Ramos (cell line): ENCODE data around the gene SCML1.

Experiments
- in situ Hi-C: fragments of 300-500 bp; cut with MboI; formaldehyde crosslinking; loops from one replicate; pipeline ENCODE4 v1.14.3; 2022; ENCODE audit warnings: low sequenced_read_pairs; ENCODE audit not compliant: unreplicated experiment

SCML1 gene

DNA sequence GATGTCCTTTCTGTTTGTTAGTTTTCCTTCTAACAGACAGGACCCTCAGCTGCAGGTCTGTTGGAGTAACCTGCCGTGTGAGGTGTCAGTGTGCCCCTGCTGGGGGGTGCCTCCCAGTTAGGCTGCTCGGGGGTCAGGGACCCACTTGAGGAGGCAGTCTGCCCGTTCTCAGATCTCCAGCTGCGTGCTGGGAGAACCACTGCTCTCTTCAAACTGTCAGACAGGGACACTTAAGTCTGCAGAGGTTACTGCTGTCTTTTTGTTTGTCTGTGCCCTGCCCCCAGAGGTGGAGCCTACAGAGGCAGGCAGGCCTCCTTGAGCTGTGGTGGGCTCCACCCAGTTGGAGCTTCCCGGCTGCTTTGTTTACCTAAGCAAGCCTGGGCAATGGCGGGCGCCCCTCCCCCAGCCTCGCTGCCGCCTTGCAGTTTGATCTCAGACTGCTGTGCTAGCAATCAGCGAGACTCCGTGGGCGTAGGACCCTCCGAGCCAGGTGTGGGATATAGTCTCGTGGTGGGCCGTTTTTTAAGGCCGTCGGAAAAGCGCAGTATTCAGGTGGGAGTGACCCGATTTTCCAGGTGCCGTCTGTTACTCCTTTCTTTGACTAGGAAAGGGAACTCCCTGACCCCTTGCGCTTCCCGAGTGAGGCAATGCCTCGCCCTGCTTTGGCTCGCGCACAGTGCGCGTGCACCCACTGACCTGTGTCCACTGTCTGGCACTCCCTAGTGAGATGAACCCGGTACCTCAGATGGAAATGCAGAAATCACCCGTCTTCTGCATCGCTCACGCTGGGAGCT is 49.5 kb downstream of the SCML1 start:
- in situ Hi-C loops, result loop anchor here (25.0 kb wide), 2 partner anchors 601 to 1551 kb away; partner anchors contain the start of gene PDHA1

DNA sequence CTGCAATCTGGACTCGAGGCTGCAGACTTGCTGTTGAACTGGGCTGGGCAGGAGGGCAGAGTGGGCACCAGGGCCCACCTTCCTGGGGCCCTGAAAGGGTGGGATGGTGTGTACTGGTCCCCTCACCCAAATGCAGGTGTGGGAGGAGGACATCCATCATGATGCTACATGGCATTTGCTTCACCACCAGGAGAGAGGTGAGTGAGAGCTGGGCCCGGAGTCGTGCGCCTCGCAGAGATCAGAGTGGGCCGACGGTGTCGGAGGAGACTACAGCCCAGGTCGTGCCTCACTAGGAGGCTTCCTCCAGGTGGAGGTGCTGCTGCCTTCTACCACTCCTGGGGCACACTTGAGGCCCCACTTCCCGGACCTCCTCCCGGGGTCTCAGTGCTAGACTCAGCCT is 50.3 kb downstream of the SCML1 start:
- in situ Hi-C loops, result loop anchor here (25.0 kb wide), 2 partner anchors 600 to 1550 kb away; partner anchors contain the start of gene PDHA1

DNA sequence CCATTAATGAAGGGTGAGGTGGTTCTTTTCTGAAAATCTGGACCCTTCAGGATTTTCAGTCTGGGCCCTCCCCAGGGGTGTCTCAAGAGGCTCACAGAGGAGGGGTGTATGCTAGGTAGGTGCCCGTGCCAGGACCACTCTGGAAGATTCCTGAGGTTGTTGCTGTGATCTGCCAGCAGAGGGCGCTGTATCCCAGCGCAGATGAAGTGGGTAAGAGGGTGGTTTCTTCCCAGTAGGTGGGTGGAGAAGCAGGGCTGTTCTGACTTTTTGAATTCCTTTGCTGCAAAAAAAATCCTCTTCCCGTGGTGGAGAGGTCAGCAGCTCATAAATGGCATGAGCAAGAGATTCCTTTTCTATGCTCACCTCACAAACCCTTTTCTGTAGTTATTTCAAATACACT is 51.1 kb downstream of the SCML1 start:
- in situ Hi-C loops, result loop anchor here (25.0 kb wide), 2 partner anchors 599 to 1549 kb away; partner anchors contain the start of gene PDHA1

DNA sequence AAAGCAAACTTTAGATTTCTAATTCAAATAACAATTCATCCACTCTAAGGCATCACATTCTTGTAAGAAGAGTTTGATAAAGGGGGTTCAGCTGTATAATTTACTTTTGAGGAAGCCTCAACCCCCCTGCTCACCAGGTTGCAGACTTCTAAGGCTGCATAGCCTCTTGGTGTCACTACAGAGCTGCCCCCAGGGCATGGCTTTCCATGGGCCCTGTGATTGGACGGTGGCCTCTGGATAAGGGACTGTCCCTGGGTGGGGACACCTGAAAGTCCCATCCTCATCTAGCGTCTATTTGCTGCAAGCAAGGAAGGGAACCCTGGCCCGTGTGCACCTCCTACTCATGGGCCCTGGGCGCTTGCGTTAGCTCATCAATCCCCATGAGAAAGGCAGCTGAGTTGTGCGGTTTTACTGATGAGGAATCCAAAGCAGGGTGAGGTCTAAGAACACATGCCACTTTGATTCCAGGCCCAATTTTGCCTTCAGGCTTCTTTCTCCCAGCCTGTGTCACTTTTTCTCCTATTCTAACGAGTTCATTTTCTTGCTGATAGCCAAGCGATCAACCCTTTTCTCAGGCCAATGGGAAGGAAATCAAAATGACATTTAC is 51.8 kb downstream of the SCML1 start:
- in situ Hi-C loops, result loop anchor here (25.0 kb wide), 2 partner anchors 598 to 1548 kb away; partner anchors contain the start of gene PDHA1

DNA sequence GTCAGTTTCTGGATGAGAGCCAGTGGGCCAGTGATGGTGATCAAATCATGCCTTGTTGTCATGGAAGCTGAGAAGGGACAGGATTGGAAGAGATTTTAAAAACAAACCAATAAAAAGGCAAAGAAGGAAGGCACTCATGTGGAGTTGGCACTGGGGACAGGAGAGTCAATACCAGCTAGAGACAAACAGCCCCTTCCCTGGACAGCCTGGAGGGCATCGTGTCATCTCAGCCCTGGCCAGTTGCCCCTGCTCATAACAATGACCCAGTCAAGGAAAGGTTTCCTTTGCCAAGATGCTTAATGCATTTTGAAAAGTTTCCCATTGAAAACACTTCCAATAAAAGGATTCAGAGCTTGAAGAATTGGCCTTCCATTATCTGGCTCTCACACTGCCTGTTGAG is 55.5 kb downstream of the SCML1 start:
- in situ Hi-C loops, result loop anchor here (25.0 kb wide), 2 partner anchors 594 to 1544 kb away; partner anchors contain the start of gene PDHA1

DNA sequence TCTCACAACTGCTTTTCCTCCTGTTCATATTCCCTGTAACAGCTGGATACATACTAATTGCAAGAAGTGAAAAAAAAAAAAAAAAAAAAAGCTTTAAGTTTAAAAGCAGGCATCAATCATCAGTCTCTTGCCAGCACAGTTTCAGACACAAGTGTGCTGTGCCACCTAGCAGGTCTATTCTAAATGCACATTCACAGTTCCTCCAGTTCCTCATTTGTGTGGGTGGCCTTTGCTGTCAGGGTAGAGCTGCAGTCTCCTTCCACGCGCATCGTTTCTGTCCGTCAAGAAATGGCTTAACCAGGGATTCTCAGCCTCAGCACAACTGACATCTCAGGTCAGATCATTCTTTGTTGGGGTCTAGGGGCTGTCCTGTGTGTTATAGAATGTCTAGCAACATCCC is 61.6 kb downstream of the SCML1 start:
- in situ Hi-C loops, result loop anchor here (25.0 kb wide), 2 partner anchors 588 to 1538 kb away; partner anchors contain the start of gene PDHA1

DNA sequence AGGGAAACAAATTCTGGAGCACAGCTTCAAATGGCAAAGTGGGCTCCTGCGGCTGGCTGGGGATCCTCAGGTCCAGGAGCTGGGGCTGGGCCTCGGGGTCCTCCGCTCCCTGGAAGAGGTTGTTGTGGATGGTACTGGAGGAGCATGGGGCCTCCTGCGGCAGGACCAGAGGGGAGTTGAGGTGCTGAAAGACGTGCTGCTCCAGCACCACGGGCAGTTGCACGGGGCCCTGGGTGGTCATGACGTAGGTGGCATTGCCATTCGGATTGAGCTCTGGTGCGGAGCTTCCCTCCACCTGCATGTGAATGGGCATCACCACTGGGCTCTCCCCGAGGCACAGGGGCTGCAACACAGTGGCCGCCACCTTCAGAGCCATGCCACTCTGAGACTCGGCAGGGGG is 64.1 kb downstream of the SCML1 start:
- in situ Hi-C loops, result no loop called here

DNA sequence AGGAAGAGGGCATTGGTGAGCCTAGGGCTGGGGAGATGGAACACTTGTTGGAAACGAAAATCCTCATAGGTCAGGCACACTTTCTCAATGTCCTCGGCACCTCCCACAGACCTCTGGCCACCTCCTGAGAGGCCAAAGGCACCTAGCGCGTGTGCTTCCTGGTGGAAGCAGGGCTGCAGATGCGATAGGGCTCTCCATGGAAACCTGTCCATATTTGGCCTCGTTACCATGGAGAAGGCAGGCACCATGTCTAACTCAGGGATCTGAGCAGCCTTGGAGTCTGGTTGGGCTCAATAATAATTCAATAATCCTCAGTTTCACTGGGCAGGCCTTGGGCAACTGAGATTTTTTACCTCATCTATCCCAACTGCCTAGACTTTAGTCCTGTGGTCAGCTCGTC is 65.5 kb downstream of the SCML1 start:
- in situ Hi-C loops, result no loop called here

DNA sequence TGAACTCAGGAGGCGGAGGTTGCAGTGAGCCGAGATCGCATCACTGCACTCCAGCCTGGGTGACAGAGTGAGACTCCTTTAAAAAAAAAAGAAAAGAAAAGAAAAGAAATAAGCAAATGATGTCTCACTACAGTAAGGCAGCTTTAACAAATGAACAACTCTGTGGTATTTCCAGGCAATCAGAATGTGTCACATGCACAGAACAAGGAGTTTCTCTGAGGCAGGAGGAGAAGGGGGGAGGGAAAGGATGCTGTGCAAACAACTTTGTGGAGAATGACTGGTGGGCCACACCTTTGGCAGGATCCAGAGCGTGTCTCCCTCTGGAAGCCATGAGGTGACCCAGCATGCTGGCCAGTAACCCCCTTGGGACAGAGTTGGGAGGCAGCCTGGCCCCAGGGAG is 66.2 kb downstream of the SCML1 start:
- in situ Hi-C loops, result no loop called here
